NCI-H146 treated with DMSO at 0.1 percent for 48 hours (cell line): ENCODE data around the gene SLC2A9.

Source experiments
- DNase-seq: peaks from one replicate; lab custom pipeline; 2025; ENCODE audit not compliant: unreplicated experiment; lab: John Stamatoyannopoulos, UW

SLC2A9 gene

GRCh38 chr4:10020106-10020505 is 1.2 kb downstream of the SLC2A9 start:
- DNase-seq, result no peak

- DNase-seq, result no peak
These were observed 1.7 kb downstream of the SLC2A9 start for GRCh38 chr4:10019521-10020051.

- DNase-seq, result peak; percentile 86
These were observed 2.4 kb downstream of the SLC2A9 start for GRCh38 chr4:10018818-10019461.

GRCh38 chr4:10017037-10017893 is 4.0 kb downstream of the SLC2A9 start:
- no peak for DNase-seq

GRCh38 chr4:10016169-10016568 is 5.1 kb downstream of the SLC2A9 start:
- DNase-seq, result no peak

GRCh38 chr4:10015140-10015753 is 6.0 kb downstream of the SLC2A9 start:
- DNase-seq, result peak; percentile 64

- DNase-seq, result peak; percentile 37
These were observed 7.6 kb downstream of the SLC2A9 start for GRCh38 chr4:10013722-10014121.

- no peak for DNase-seq
These were observed 9.4 kb downstream of the SLC2A9 start for GRCh38 chr4:10011885-10012284.

- no peak for DNase-seq
These were observed 10.0 kb downstream of the SLC2A9 start for GRCh38 chr4:10011277-10011676.

- no peak for DNase-seq
These were observed 11.3 kb downstream of the SLC2A9 start for GRCh38 chr4:10009861-10010500.

GRCh38 chr4:10008609-10009005 is 12.7 kb downstream of the SLC2A9 start:
- DNase-seq, result peak; percentile 45

GRCh38 chr4:10007793-10008608 is 13.3 kb downstream of the SLC2A9 start:
- DNase-seq, result peak; percentile 85

GRCh38 chr4:10007436-10007740 is 13.9 kb downstream of the SLC2A9 start:
- no peak for DNase-seq

- no peak for DNase-seq
These were observed 14.5 kb downstream of the SLC2A9 start for GRCh38 chr4:10006601-10007435.

- no peak for DNase-seq
These were observed 15.1 kb downstream of the SLC2A9 start for GRCh38 chr4:10006231-10006600.

GRCh38 chr4:10005632-10006031 is 15.7 kb downstream of the SLC2A9 start:
- no peak for DNase-seq

- no peak for DNase-seq
These were observed 17.6 kb downstream of the SLC2A9 start for GRCh38 chr4:10003666-10004065.

- DNase-seq, result no peak
These were observed 19.0 kb downstream of the SLC2A9 start for GRCh38 chr4:10002278-10002677.

- no peak for DNase-seq
These were observed 19.5 kb downstream of the SLC2A9 start for GRCh38 chr4:10001757-10002156.
